H9 (cell line): ENCODE measurements around the gene GRIK3. TPM values are rescaled to one million over a fixed set of nuclear protein-coding genes. Genes with fewer than 3 reads are reported as not detected.
A peak's percentile ranks its signal among the peaks of the same experiment; 100 is the strongest.
"Not testable (repeated sequence)": the region's sequence is repeated elsewhere in the genome, so short reads cannot be mapped to it uniquely, and the experiment has no call there.

Source experiments
- DNase-seq: peaks from one replicate; pipeline ENCODE4 v3.0.0-alpha.2; 2017
- H2AFZ ChIP-seq: one replicate; pipeline ENCODE4 v1.6.1; 2013; ENCODE audit warnings: mild to moderate bottlenecking, low read length, control low read depth, moderate library complexity
- H2AK5ac ChIP-seq: 2 replicates; pipeline ENCODE4 v1.6.1; 2013; ENCODE audit warnings: low read length, control low read depth, mixed read lengths; ENCODE audit not compliant: insufficient read length
- H2BK120ac ChIP-seq: one replicate; pipeline ENCODE4 v1.6.1; 2013; ENCODE audit warnings: low read depth, mild to moderate bottlenecking, low read length, control low read depth, inconsistent platforms; ENCODE audit not compliant: poor library complexity, severe bottlenecking
- H2BK12ac ChIP-seq: 2 replicates; pipeline ENCODE4 v1.6.1; 2013; ENCODE audit warnings: low read length, control low read depth, mixed read lengths, low read depth; ENCODE audit not compliant: insufficient read length
- H2BK15ac ChIP-seq: 2 replicates; pipeline ENCODE4 v1.6.1; 2013; ENCODE audit warnings: low read depth, low read length, control low read depth
- H2BK20ac ChIP-seq: one replicate; pipeline ENCODE4 v1.6.1; 2013; ENCODE audit warnings: low read depth, mild to moderate bottlenecking, low read length, control low read depth, inconsistent platforms; ENCODE audit not compliant: poor library complexity, severe bottlenecking
- H2BK5ac ChIP-seq: 2 replicates; pipeline ENCODE4 v1.6.1; 2013; ENCODE audit warnings: low read length, control low read depth, mixed read lengths; ENCODE audit not compliant: insufficient read length
- H3K14ac ChIP-seq: 2 replicates; pipeline ENCODE4 v1.6.1; 2013; ENCODE audit warnings: low read length, control low read depth; ENCODE audit not compliant: insufficient read depth
- H3K18ac ChIP-seq: 2 replicates; pipeline ENCODE4 v1.6.1; 2013; ENCODE audit warnings: low read depth, mild to moderate bottlenecking, mixed read lengths, low read length, control low read depth; ENCODE audit not compliant: insufficient read length
- H3K23ac ChIP-seq: 2 replicates; pipeline ENCODE4 v1.6.1; 2013; ENCODE audit warnings: low read length, control low read depth, mixed read lengths, low read depth; ENCODE audit not compliant: insufficient read length
- H3K23me2 ChIP-seq: 2 replicates; pipeline ENCODE4 v1.6.1; 2013; ENCODE audit warnings: low read depth, mild to moderate bottlenecking, mixed read lengths, low read length, control low read depth; ENCODE audit not compliant: insufficient read length, poor library complexity, severe bottlenecking
- H3K27ac ChIP-seq: 2 replicates; pipeline ENCODE4 v1.5.1; 2013; ENCODE audit warnings: low read length, control low read depth, mixed read lengths, low read depth; ENCODE audit not compliant: insufficient read length
- H3K27me3 ChIP-seq: 2 replicates; pipeline ENCODE4 v1.6.1; 2013; ENCODE audit warnings: low read length, control low read depth, inconsistent platforms; ENCODE audit not compliant: insufficient read depth
- H3K4ac ChIP-seq: 2 replicates; pipeline ENCODE4 v1.6.1; 2013; ENCODE audit warnings: low read depth, mild to moderate bottlenecking, control low read depth, inconsistent platforms, low read length, moderate library complexity
- H3K4me1 ChIP-seq: 2 replicates; pipeline ENCODE4 v1.6.1; 2013; ENCODE audit warnings: low read length, control low read depth, inconsistent platforms; ENCODE audit not compliant: insufficient read depth
- H3K4me2 ChIP-seq: 2 replicates; pipeline ENCODE4 v1.6.1; 2013; ENCODE audit warnings: low read length, control low read depth, mixed read lengths; ENCODE audit not compliant: insufficient read length, insufficient read depth
- H3K56ac ChIP-seq: 2 replicates; pipeline ENCODE4 v1.6.1; 2013; ENCODE audit warnings: low read depth, mild to moderate bottlenecking, mixed read lengths, low read length, control low read depth; ENCODE audit not compliant: insufficient read length
- H3K79me1 ChIP-seq: 2 replicates; pipeline ENCODE4 v1.6.1; 2013; ENCODE audit warnings: low read depth, mild to moderate bottlenecking, moderate library complexity, low read length, control low read depth, inconsistent platforms; ENCODE audit not compliant: insufficient read depth, poor library complexity, severe bottlenecking
- H3K79me2 ChIP-seq: 2 replicates; pipeline ENCODE4 v1.6.1; 2013; ENCODE audit warnings: low read length, control low read depth, inconsistent platforms; ENCODE audit not compliant: insufficient read depth
- H3K9ac ChIP-seq: 2 replicates; pipeline ENCODE4 v1.6.1; 2013; ENCODE audit warnings: low read length, control low read depth, mixed read lengths; ENCODE audit not compliant: insufficient read length; ENCODE audit errors: extremely low read depth
- H3K9me3 ChIP-seq: one replicate; pipeline ENCODE4 v1.6.1; 2013; ENCODE audit warnings: low read depth, low read length, inconsistent platforms; ENCODE audit not compliant: control insufficient read depth
- H3T11ph ChIP-seq: one replicate; pipeline ENCODE4 v1.6.1; 2013; ENCODE audit warnings: mild to moderate bottlenecking, low read length, control low read depth, inconsistent platforms
- H4K20me1 ChIP-seq: one replicate; pipeline ENCODE4 v1.6.1; 2013; ENCODE audit not compliant: control insufficient read depth, insufficient read length, insufficient read depth
- H4K5ac ChIP-seq: 2 replicates; pipeline ENCODE4 v1.6.1; 2013; ENCODE audit warnings: low read depth, mild to moderate bottlenecking, mixed read lengths, low read length, control low read depth; ENCODE audit not compliant: insufficient read length
- H4K8ac ChIP-seq: replicated peaks from 2 replicates; pipeline ENCODE4 v1.6.1; 2013; ENCODE audit warnings: low read length, control low read depth, mixed read lengths, low read depth; ENCODE audit not compliant: insufficient read length
- H4K91ac ChIP-seq: 2 replicates; pipeline ENCODE4 v1.6.1; 2013; ENCODE audit warnings: low read depth, mild to moderate bottlenecking, moderate library complexity, mixed read lengths, low read length, control low read depth; ENCODE audit not compliant: insufficient read length
- H3K27ac Mint-ChIP-seq, 3 experiments: 2 replicates in 2 of 3; 3 replicates in 1 of 3; pipeline ENCODE4 v1.8.0; 2020 to 2021; ENCODE audit warnings: mixed read lengths in 3 of 3, mild to moderate bottlenecking in 1 of 3, moderate library complexity in 1 of 3
- H3K27me3 Mint-ChIP-seq: 2 replicates; pipeline ENCODE4 v1.8.0; 2021; ENCODE audit warnings: low read depth, mild to moderate bottlenecking, moderate library complexity, mixed read lengths
- H3K36me3 Mint-ChIP-seq, 3 experiments: 2 replicates in 2 of 3; 3 replicates in 1 of 3; pipeline ENCODE4 v1.8.0; 2020 to 2021; ENCODE audit warnings: low read depth in 3 of 3, mixed read lengths in 3 of 3; ENCODE audit not compliant: insufficient read depth in 1 of 3
- H3K4me1 Mint-ChIP-seq, 2 experiments: 2 replicates each; pipeline ENCODE4 v1.8.0; 2020; ENCODE audit warnings: mixed read lengths in 2 of 2
- H3K4me3 Mint-ChIP-seq, 2 experiments: 2 replicates in 1 of 2; 3 replicates in 1 of 2; pipeline ENCODE4 v1.8.0; 2020 to 2021; ENCODE audit warnings: mild to moderate bottlenecking in 2 of 2, mixed read lengths in 2 of 2, moderate library complexity in 1 of 2
- H3K9me3 Mint-ChIP-seq, 2 experiments: 2 replicates in 1 of 2; 3 replicates in 1 of 2; pipeline ENCODE4 v1.8.0; 2020; ENCODE audit warnings: mild to moderate bottlenecking in 2 of 2, mixed read lengths in 2 of 2, moderate library complexity in 1 of 2
- WGBS: extraction: QIAGEN DNeasy Blood & Tissue Kit; methylation state at CpG from one replicate; pipeline ENCODE4 v1.1.7; 2013; ENCODE audit warnings: missing lambda C conversion rate, low lambda C conversion rate, mixed read lengths; ENCODE audit not compliant: insufficient read length; ENCODE audit errors: extremely low coverage; 5-methylcytosine and 5-hydroxymethylcytosine counted together
- total RNA-seq: library from RNA; stranded (reverse); gene quantifications from 2 replicates; pipeline ENCODE4 v1.2.1, GENCODE V29; 2021
- TF ChIP-seq, protein P1 (sequence below): fragments of 200-600 bp; sonication (generic); conservative IDR thresholded peaks from 3 replicates; pipeline ENCODE4 v1.8.0; 2021; ENCODE audit warnings: antibody characterized with exemption, mild to moderate bottlenecking

The GRIK3 gene
- total RNA-seq, 1 experiment from 2014 or later: 1.7 TPM

DNA sequence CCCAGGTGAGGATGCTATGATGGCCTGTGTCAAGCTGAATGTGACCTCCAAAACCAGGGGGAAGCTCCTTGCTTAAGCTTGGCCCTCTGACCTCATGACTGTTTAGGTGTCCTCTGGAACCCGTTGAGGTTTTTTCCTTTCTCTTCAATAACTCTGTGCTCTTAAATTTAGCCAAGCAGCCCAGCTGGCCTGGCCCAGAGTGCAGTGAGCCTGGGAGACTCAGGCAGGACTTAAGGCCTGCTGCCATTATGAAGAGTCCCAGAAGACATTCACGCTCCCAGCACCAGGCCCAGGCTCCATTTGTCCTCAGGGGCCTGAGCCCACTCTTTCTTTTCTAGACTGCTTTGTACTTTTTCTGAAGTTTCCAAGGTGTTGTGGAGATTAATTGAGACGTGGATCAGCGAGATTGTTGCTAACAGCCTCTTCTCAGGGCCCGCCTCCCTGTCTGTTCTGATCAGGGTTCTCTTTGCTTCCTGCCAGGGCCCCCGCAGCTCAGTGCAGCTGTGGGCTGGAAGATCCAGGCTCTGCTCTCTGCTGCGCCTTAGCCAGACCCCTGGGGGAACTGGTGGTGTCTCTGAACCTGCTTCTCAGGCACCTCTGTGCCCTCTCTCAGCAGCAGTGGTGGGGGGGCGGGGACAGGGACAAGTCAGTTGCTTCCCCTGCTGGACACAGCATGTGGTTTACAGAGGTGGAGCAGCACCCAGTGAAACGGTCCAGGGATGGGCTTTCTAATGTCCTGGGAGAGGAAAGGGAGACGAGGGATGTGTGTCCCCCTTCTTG lies 124.2 kb downstream of the GRIK3 start:
- Mint-ChIP-seq H3K4me1 (peaks cover 13 to 28% of the 10 kb centered on the region in 2 experiments), H3K27me3 (peaks cover 6% of the 10 kb centered on the region), H3K36me3 (peaks cover 0 to under 1% (median 0%) of the 10 kb centered on the region in 3 experiments; a peak in 1 of 7 replicates), H3K4me3 (no peak overlapping the region), H3K27ac (peak overlapping the region in 1 of 3 experiments; percentile 19; a peak in 1 of 7 replicates), H3K9me3 (peaks cover 3 to 9% of the 10 kb centered on the region in 2 experiments; a peak in 4 of 5 replicates)
- no CpG with 5 or more reads among the region's 10 CpGs for WGBS
- H2BK5ac ChIP-seq: no peak overlapping the region
- no peak overlapping the region for H3K9ac ChIP-seq
- H3K79me2 ChIP-seq: no peaks in the 10 kb centered on the region
- no peak overlapping the region for H3K18ac ChIP-seq
- TF ChIP-seq, protein P1, sequence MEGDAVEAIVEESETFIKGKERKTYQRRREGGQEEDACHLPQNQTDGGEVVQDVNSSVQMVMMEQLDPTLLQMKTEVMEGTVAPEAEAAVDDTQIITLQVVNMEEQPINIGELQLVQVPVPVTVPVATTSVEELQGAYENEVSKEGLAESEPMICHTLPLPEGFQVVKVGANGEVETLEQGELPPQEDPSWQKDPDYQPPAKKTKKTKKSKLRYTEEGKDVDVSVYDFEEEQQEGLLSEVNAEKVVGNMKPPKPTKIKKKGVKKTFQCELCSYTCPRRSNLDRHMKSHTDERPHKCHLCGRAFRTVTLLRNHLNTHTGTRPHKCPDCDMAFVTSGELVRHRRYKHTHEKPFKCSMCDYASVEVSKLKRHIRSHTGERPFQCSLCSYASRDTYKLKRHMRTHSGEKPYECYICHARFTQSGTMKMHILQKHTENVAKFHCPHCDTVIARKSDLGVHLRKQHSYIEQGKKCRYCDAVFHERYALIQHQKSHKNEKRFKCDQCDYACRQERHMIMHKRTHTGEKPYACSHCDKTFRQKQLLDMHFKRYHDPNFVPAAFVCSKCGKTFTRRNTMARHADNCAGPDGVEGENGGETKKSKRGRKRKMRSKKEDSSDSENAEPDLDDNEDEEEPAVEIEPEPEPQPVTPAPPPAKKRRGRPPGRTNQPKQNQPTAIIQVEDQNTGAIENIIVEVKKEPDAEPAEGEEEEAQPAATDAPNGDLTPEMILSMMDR: no peak
- H3K56ac ChIP-seq: no peak overlapping the region
- H3K4me2 ChIP-seq: no peak overlapping the region
- H3K79me1 ChIP-seq: no peaks in the 10 kb centered on the region
- H4K91ac ChIP-seq: no peak overlapping the region
- no peak overlapping the region for H4K5ac ChIP-seq
- H3T11ph ChIP-seq: no peak overlapping the region
- no peaks in the 10 kb centered on the region for H3K23me2 ChIP-seq
- H2BK15ac ChIP-seq: no peak overlapping the region
- H2BK20ac ChIP-seq: no peak overlapping the region
- no peak overlapping the region for H3K27ac ChIP-seq
- H3K4ac ChIP-seq: no peak overlapping the region
- no peaks in the 10 kb centered on the region for H3K9me3 ChIP-seq
- H2AK5ac ChIP-seq: no peak overlapping the region
- H2BK12ac ChIP-seq: no peak overlapping the region
- H3K14ac ChIP-seq: no peak overlapping the region
- no peak for DNase-seq
- no peak overlapping the region for H4K8ac ChIP-seq
- H4K20me1 ChIP-seq: no peaks in the 10 kb centered on the region
- H3K4me1 ChIP-seq: no peaks in the 10 kb centered on the region
- H2AFZ ChIP-seq: no peak overlapping the region
- no peak overlapping the region for H3K23ac ChIP-seq
- no peaks in the 10 kb centered on the region for H3K27me3 ChIP-seq
- H2BK120ac ChIP-seq: no peak overlapping the region

DNA sequence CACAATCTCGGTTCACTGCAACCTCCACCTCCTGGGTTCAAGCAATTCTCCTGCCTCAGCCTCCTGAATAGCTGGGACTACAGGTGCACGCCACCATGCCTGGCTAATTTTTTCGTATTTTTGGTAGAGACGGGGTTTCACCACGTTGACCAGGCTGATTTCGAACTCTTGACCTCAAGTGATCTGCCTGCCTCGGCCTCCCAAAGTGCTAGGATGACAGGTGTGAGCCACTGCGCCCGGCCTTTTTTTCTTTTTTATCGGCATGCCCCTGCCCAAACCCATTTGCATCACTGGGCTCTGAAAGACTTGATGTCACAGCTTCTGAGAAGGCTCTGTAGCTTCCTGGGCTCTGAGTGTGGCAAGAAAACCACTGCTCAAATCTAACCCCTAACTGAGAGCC lies 125.0 kb downstream of the GRIK3 start:
- H3K4ac ChIP-seq, H2BK12ac ChIP-seq, H3K9me3 ChIP-seq, H4K5ac ChIP-seq, H4K91ac ChIP-seq, H2AFZ ChIP-seq, H3K27ac ChIP-seq, H3K14ac ChIP-seq, H3K36me3 Mint-ChIP-seq, H3K18ac ChIP-seq, H3K79me1 ChIP-seq, DNase-seq, H3K56ac ChIP-seq, H2BK120ac ChIP-seq, H3T11ph ChIP-seq, H3K23ac ChIP-seq, H4K20me1 ChIP-seq, H3K27ac Mint-ChIP-seq, H3K27me3 Mint-ChIP-seq, H4K8ac ChIP-seq, H3K9ac ChIP-seq, H3K27me3 ChIP-seq, H2BK20ac ChIP-seq, H3K23me2 ChIP-seq, H3K79me2 ChIP-seq, H2AK5ac ChIP-seq, H3K4me1 ChIP-seq, H3K4me2 ChIP-seq, H2BK15ac ChIP-seq, H3K9me3 Mint-ChIP-seq, H2BK5ac ChIP-seq, H3K4me3 Mint-ChIP-seq: not testable (repeated sequence)
- WGBS: no CpG with 5 or more reads among the region's 10 CpGs
- peaks cover 13 to 28% of the 10 kb centered on the region in 2 experiments for H3K4me1 Mint-ChIP-seq
